Gastrocnemius medialis (tissue), 4 donors: ENCODE measurements around the gene PID1. TPM values are rescaled to one million over a fixed set of nuclear protein-coding genes. Genes with fewer than 3 reads are reported as not detected.

Experiments used
- ATAC-seq, 2 donors: fragments of 150-250 bp; one replicate each; pipeline ENCODE4 v1.9.1; 2016
- DNase-seq, 2 donors: peaks; one replicate each; pipeline ENCODE4 v3.0.0-alpha.2; 2019
- H3K27ac ChIP-seq, 4 donors: fragments of 200-600 bp; sonication (generic); 1 replicate in 1 of 4; 2 replicates in 3 of 4; pipeline ENCODE4 v1.5.1; 2016 to 2018; ENCODE audit warnings: mild to moderate bottlenecking in 2 of 4, moderate library complexity in 1 of 4
- H3K27me3 ChIP-seq, 3 donors: fragments of 200-600 bp; sonication (generic) in 2 of 3; 1 replicate in 1 of 3; 2 replicates in 2 of 3; pipeline versions ENCODE4 v1.5.1 to v1.6.0; 2016 to 2019; ENCODE audit warnings: mild to moderate bottlenecking in 1 of 3, moderate library complexity in 1 of 3
- H3K36me3 ChIP-seq, 2 donors: fragments of 200-600 bp; sonication (generic) in 1 of 2; one replicate each; pipeline ENCODE4 v1.5.1; 2017 to 2018
- H3K4me1 ChIP-seq, 2 donors: fragments of 200-600 bp; sonication (generic) in 1 of 2; one replicate each; pipeline ENCODE4 v1.5.1; 2016 to 2017; ENCODE audit warnings: mild to moderate bottlenecking in 2 of 2
- H3K4me3 ChIP-seq, 4 donors: fragments of 200-600 bp; sonication (generic) in 3 of 4; 1 replicate in 1 of 4; 2 replicates in 3 of 4; pipeline ENCODE4 v1.5.1; 2016 to 2019; ENCODE audit warnings: mild to moderate bottlenecking in 2 of 4
- H3K9me3 ChIP-seq, 3 donors: fragments of 200-600 bp; sonication (generic) in 2 of 3; 1 replicate in 1 of 3; 2 replicates in 2 of 3; pipeline ENCODE4 v1.5.1; 2016 to 2019
- CTCF ChIP-seq, 5 experiments: fragments of 450-650 bp in 3 of 5; fragments of 200-600 bp in 2 of 5; sonication (generic) in 2 of 5; IDR thresholded peaks in 4 of 5; conservative IDR thresholded peaks in 1 of 5; 1 replicate in 4 of 5; 2 replicates in 1 of 5; pipeline ENCODE4 v1.5.1; 2016 to 2019; ENCODE audit warnings: antibody characterized with exemption in 5 of 5, mild to moderate bottlenecking in 3 of 5, moderate library complexity in 3 of 5
- POLR2A ChIP-seq, 2 donors: fragments of 450-650 bp; IDR thresholded peaks; one replicate each; pipeline ENCODE4 v1.6.1; 2017; ENCODE audit warnings: antibody characterized with exemption in 2 of 2, mild to moderate bottlenecking in 2 of 2, moderate library complexity in 2 of 2
- in situ Hi-C, 4 donors: fragments of 200-750 bp; cut with MboI; loops; one replicate each; pipeline versions ENCODE4 v1.15.0 to v1.8.0; 2017; ENCODE audit warnings: low sequenced_read_pairs in 4 of 4
- intact Hi-C: fragments of 100-400 bp; cut with DNase I; formaldehyde crosslinking; loops from one replicate; pipeline ENCODE4 v1.15.1; 2023; ENCODE audit warnings: low total_unique reads
- total RNA-seq, 4 donors: library from RNA; depleted of rRNA; stranded (reverse); fragments of >200 nt; gene quantifications; one replicate each; pipeline versions ENCODE4 v1.1.0 to v1.2.3, GENCODE V29; 2016

PID1 gene
- total RNA-seq, 4 donors from 2014 or later = 11.3 to 24.3 (median 19.5) TPM

GRCh38 chr2:229181641-229182040 is 89.4 kb downstream of the PID1 start:
- ATAC-seq = no peak
- Histone ChIP-seq H3K36me3 (no peaks in the 10 kb centered on the region), H3K9me3 (no peaks in the 10 kb centered on the region), H3K27ac (no peak overlapping the region), H3K27me3 (no peaks in the 10 kb centered on the region), H3K4me3 (no peak overlapping the region), H3K4me1 (no peaks in the 10 kb centered on the region)
- TF ChIP-seq POLR2A (IDR thresholded peaks at IDR 0.05) = no peak
- TF ChIP-seq CTCF (IDR thresholded peaks at IDR 0.05 in 4 of 5, conservative IDR thresholded peaks at IDR 0.05 in 1 of 5) = no peak
- intact Hi-C loops (no loop called here), in situ Hi-C loops (no loop called here)
- DNase-seq = no peak

GRCh38 chr2:229180658-229181057 is 90.4 kb downstream of the PID1 start:
- H3K4me3 ChIP-seq = no peak overlapping the region
- TF ChIP-seq CTCF (IDR thresholded peaks at IDR 0.05 in 4 of 5, conservative IDR thresholded peaks at IDR 0.05 in 1 of 5) (no peak), POLR2A (IDR thresholded peaks at IDR 0.05) (no peak)
- no peak overlapping the region for H3K27ac ChIP-seq
- intact Hi-C loops (no loop called here), in situ Hi-C loops (no loop called here)
- no peaks in the 10 kb centered on the region for H3K9me3 ChIP-seq
- H3K36me3 ChIP-seq = no peaks in the 10 kb centered on the region
- no peaks in the 10 kb centered on the region for H3K4me1 ChIP-seq
- no peak for DNase-seq
- no peak for ATAC-seq
- no peaks in the 10 kb centered on the region for H3K27me3 ChIP-seq

- Histone ChIP-seq H3K9me3 (no peaks in the 10 kb centered on the region), H3K27ac (no peak overlapping the region), H3K4me1 (no peaks in the 10 kb centered on the region), H3K27me3 (no peaks in the 10 kb centered on the region), H3K36me3 (no peaks in the 10 kb centered on the region), H3K4me3 (no peak overlapping the region)
- intact Hi-C loops = no loop called here
- in situ Hi-C loops = no loop called here
- ATAC-seq (no peak), DNase-seq (no peak)
- TF ChIP-seq POLR2A (IDR thresholded peaks at IDR 0.05) (no peak), CTCF (IDR thresholded peaks at IDR 0.05 in 4 of 5, conservative IDR thresholded peaks at IDR 0.05 in 1 of 5) (no peak)
These were observed 91.5 kb downstream of the PID1 start for GRCh38 chr2:229179628-229180027.

- H3K27ac ChIP-seq = no peak overlapping the region
- TF ChIP-seq POLR2A (IDR thresholded peaks at IDR 0.05) = no peak
- no peak for TF ChIP-seq CTCF (IDR thresholded peaks at IDR 0.05 in 4 of 5, conservative IDR thresholded peaks at IDR 0.05 in 1 of 5)
- intact Hi-C loops = no loop called here
These were observed 92.4 kb downstream of the PID1 start for GRCh38 chr2:229178706-229179105.

GRCh38 chr2:229178117-229178516 is 93.0 kb downstream of the PID1 start:
- TF ChIP-seq POLR2A (IDR thresholded peaks at IDR 0.05) (no peak), CTCF (IDR thresholded peaks at IDR 0.05 in 4 of 5, conservative IDR thresholded peaks at IDR 0.05 in 1 of 5) (no peak)
- in situ Hi-C loops (no loop called here), intact Hi-C loops (no loop called here)
- H3K4me3 ChIP-seq = no peak overlapping the region
- H3K4me1 ChIP-seq = no peaks in the 10 kb centered on the region
- ATAC-seq (no peak), DNase-seq (no peak)
- no peaks in the 10 kb centered on the region for H3K27me3 ChIP-seq
- H3K36me3 ChIP-seq = no peaks in the 10 kb centered on the region
- H3K27ac ChIP-seq = no peak overlapping the region
- H3K9me3 ChIP-seq = no peaks in the 10 kb centered on the region

More at GRCh38 chr2:229178706-229179105, 92.4 kb downstream of the PID1 start:
- no peaks in the 10 kb centered on the region for H3K27me3 ChIP-seq
- DNase-seq (no peak), ATAC-seq (no peak)
- H3K4me3 ChIP-seq = no peak overlapping the region
- H3K4me1 ChIP-seq = no peaks in the 10 kb centered on the region
- no peaks in the 10 kb centered on the region for H3K36me3 ChIP-seq
- in situ Hi-C loops = no loop called here
- no peaks in the 10 kb centered on the region for H3K9me3 ChIP-seq
